ENCODE data around the gene DES. TPM values are rescaled to one million over a fixed set of nuclear protein-coding genes. Genes with fewer than 3 reads are reported as not detected.

DES gene
- total RNA-seq, 1 donor from 2014 or later = 182 TPM

DNA sequence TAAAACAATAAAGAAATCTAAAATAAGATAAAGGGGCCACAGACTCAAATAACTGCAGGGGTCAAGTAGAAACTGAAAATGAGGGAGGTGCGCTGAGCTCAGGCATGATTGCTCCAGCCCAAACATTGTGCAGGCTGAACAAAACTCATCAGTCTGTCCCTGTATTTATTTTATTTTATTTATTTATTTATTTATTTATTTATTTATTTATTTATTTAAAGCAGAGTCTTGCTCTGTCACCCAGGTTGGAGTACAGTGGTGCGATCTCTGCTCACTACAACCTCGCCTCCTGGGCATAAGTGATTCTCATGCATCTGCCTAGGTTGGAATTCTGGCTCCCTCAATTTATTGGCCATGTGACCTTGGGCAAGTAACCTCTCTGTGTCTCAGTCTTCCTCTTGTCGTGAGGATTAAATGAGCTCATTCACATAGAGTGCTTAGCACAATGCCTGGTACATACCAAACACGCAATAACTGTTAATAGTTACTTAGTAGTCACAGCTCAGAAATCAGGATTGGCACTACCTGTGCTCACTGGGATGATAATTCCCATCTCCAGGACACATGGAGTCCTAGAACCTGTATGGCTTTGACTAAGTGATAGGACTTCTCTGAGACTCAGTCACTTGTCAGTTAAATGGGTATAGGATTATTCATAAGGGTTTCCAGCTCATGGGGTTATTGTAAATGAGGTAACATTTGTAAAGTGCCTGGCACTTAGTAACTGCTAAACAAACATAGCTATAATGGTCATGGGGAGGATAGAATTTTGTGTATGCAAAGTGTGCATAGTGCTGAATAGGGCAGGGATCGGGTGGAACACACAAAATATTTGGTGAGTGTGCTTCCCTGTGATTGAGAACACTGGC is 22.4 kb downstream of the DES start:
- H3K4me3 ChIP-seq = peak overlapping the region; percentile 85 to 89
- no peaks in the 10 kb centered on the region for H3K27me3 ChIP-seq
- TF ChIP-seq, protein P1, sequence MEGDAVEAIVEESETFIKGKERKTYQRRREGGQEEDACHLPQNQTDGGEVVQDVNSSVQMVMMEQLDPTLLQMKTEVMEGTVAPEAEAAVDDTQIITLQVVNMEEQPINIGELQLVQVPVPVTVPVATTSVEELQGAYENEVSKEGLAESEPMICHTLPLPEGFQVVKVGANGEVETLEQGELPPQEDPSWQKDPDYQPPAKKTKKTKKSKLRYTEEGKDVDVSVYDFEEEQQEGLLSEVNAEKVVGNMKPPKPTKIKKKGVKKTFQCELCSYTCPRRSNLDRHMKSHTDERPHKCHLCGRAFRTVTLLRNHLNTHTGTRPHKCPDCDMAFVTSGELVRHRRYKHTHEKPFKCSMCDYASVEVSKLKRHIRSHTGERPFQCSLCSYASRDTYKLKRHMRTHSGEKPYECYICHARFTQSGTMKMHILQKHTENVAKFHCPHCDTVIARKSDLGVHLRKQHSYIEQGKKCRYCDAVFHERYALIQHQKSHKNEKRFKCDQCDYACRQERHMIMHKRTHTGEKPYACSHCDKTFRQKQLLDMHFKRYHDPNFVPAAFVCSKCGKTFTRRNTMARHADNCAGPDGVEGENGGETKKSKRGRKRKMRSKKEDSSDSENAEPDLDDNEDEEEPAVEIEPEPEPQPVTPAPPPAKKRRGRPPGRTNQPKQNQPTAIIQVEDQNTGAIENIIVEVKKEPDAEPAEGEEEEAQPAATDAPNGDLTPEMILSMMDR (IDR thresholded peaks at IDR 0.05) = no peak
- H3K4me1 ChIP-seq = peaks cover 0 to 37% of the 10 kb centered on the region in 2 donors
- H3K27ac ChIP-seq = peak overlapping the region; percentile 91 to 94
- no peaks in the 10 kb centered on the region for H3K9me3 ChIP-seq
- DNase-seq (ENCODE audit: low spot score in 2 of 2) = no peak
- intact Hi-C loops (cut with DNase I) = loop anchor here (5.0 kb wide), 1 partner anchor 33 kb away; no protein-coding TSS in a partner anchor
- H3K36me3 ChIP-seq = peaks cover 0 to 2% of the 10 kb centered on the region in 2 donors

DNA sequence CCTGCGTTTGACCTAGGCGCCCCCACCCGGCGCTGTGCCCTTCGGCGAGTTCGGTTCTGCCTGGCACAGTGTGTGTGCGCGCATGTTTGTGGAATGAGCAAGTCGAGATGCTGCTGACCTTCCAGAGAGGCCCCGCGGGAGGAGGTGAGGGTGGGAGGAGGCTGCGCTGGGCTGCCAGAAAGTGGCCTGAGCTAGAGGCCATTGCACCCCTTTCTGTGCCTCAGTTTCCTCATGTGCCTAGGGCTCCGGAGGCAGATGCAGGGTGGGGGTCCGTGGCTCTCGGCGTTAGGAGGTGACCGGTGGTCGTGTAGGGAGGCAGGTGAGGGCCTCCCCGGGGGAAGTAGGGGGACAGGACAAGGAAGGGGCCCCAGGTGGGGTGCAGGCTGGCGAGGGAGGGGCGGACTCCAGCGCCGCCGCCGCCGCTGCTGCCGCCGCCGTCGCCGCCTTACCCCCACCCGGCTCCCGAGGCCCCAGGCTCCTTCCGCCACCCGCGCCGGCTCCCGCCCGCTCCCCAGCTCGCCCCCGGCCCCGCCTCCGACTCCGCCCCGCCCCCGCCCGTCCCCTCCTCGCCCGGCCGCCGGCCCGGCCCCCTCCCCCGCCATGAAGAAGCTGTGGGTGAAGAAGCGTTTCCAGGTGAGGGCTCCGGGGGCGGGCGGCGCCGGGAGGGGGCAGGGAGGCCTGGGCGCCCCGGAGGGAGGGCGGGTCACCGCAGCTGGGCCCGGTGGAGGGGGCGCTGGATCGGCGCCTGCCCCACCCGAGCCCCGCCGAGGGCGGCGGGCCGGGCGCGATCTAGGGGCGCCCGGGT is 23.5 kb downstream of the DES start:
- Histone ChIP-seq H3K27me3 (no peaks in the 10 kb centered on the region), H3K4me1 (peaks cover 4 to 45% of the 10 kb centered on the region in 2 donors), H3K36me3 (peaks cover 2 to 3% of the 10 kb centered on the region in 2 donors), H3K4me3 (peak overlapping the region; percentile 85 to 89), H3K9me3 (no peaks in the 10 kb centered on the region), H3K27ac (peak overlapping the region; percentile 91 to 94)
- intact Hi-C loops (cut with DNase I) = loop anchor here (5.0 kb wide), 1 partner anchor 34 kb away; no protein-coding TSS in a partner anchor
- TF ChIP-seq, protein P1 (IDR thresholded peaks at IDR 0.05) = no peak
- peak in 1 of 2 donors; percentile 89 for DNase-seq (ENCODE audit: low spot score in 2 of 2)

DNA sequence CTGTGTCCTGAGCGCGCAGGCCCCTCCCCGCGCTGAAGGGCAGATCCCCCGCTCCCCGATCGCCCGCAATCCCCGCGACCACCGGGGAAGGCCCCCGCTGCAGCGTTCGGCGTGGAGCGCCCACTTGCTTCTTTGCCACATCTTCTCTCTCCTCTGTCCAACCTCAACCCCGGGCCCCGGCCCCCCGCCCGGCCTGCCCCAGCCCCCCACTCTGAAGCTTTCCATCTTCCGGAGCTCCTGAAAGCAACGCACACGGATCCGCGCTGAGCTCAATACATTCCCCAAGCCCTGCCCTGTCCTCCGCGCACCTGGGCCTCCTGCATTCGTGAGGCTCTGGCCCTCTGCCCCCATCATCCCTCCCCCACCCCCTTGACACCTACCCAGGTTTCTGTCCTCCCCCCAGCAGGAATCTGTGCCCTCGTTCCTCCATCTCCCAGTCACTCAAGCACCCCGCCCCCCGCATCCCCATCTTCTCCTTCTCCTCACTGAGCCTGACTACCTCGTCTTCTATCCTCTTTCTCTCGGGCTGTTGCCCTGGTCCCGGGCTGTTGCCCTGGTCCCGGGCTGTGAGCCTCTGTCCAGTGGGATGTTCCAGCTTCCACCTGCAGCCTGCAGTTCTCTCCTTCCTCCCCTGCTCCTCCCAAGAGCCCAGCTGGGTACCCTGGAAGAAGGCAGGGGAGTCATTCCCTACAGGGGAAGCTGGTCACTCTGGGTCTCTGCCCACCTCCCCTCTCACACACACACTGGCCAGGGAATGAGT is 24.3 kb downstream of the DES start:
- Histone ChIP-seq H3K4me3 (peak overlapping the region; percentile 85 to 89), H3K36me3 (peaks cover 2 to 4% of the 10 kb centered on the region in 2 donors), H3K9me3 (no peaks in the 10 kb centered on the region), H3K27me3 (no peaks in the 10 kb centered on the region), H3K4me1 (peaks cover 8 to 53% of the 10 kb centered on the region in 2 donors), H3K27ac (peak overlapping the region; percentile 91 to 94)
- DNase-seq (ENCODE audit: low spot score in 2 of 2) = no peak
- TF ChIP-seq, protein P1 (IDR thresholded peaks at IDR 0.05) = no peak
- intact Hi-C loops (cut with DNase I) = loop anchor here (5.0 kb wide), 1 partner anchor 35 kb away; no protein-coding TSS in a partner anchor

DNA sequence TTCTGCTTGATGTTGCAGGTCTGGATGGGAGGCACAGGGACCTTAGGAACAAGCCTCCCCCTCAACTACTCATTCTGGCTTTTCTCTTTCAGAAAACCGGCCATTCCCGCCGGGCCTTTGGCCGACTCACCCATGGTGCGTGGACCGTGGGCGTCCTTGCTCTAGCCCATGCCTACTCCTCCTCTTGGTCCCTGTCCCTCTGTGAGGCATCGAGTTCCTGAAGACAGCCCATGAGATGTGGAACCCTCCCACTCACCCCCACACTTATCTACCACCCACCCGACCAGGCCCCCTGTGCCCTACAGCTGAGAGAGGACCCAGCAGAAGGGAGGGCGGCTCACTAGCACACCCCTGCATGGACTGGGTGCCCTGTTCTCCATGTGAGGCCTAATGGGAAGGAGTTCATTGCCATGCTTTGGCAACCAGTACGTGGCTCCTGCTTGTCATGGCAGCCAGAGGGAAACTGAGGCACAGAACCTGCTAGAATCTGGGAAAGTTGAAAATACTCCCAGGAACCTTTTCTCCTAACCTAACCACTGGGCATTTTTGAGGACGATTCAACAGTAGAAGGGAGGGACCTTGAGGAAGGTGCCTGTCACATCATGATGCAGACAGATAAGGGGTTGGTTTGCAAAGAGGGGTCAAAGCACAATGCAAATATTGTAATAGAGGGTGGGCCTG is 25.0 kb downstream of the DES start:
- no peaks in the 10 kb centered on the region for H3K27me3 ChIP-seq
- H3K27ac ChIP-seq = peak overlapping the region; percentile 91 to 94
- intact Hi-C loops (cut with DNase I) = loop anchor here (5.0 kb wide), 1 partner anchor 36 kb away; no protein-coding TSS in a partner anchor
- H3K36me3 ChIP-seq = peaks cover 5 to 8% of the 10 kb centered on the region in 2 donors
- peaks cover 13 to 57% of the 10 kb centered on the region in 2 donors for H3K4me1 ChIP-seq
- H3K4me3 ChIP-seq = peak overlapping the region; percentile 85 to 89
- no peak for DNase-seq (ENCODE audit: low spot score in 2 of 2)
- TF ChIP-seq, protein P1 (IDR thresholded peaks at IDR 0.05) = no peak
- no peaks in the 10 kb centered on the region for H3K9me3 ChIP-seq
